ENCODE results near the gene HRH1. TPM values are rescaled to one million over a fixed set of nuclear protein-coding genes. Genes with fewer than 3 reads are reported as not detected.

Gene HRH1
- total and polyA plus RNA-seq, 2 of the 13 experiments (the other 11 are each of a cell fraction or from before 2014, with no cell fraction given), result not detected

GRCh38 chr3:11185144-11185543, 30.9 kb downstream of the HRH1 start:
- no peaks in the 10 kb centered on the region for H3K9me3 ChIP-seq (ENCODE audit: low read length)
- no peak overlapping the region for H3K4me3 ChIP-seq (replicated peaks in 1 of 3; ENCODE audit: insufficient read depth in 1 of 3, low read depth in 2 of 3, low read length in 3 of 3)
- no TSS peak for BruUV-seq (replicated peaks)
- CTCF ChIA-PET (ENCODE audit: low intra/inter-chr PET ratio, low total read pairs), result no interaction called here
- H3K36me3 ChIP-seq (replicated peaks in 1 of 2; ENCODE audit: control insufficient read depth in 1 of 2, insufficient read depth in 2 of 2, low read length in 2 of 2), result no peaks in the 10 kb centered on the region
- intact Hi-C loops (cut with micrococcal nuclease; ENCODE audit: unreplicated experiment), result no loop called here
- H3K27me3 ChIP-seq (ENCODE audit: control insufficient read depth in 1 of 2, insufficient read depth in 2 of 2, low read length in 2 of 2), result peaks cover 0 to 35% of the 10 kb centered on the region in 2 experiments; a peak in 3 of 5 replicates
- no peak for ATAC-seq
- DNase-seq (ENCODE audit: low spot score), result no peak
- POLR2A ChIA-PET, result no interaction called here
- H4K20me1 ChIP-seq (ENCODE audit: insufficient read depth, low read length), result no peaks in the 10 kb centered on the region
- in situ Hi-C loops (cut with HindIII; ENCODE audit: extremely low pct_ligation_motif_present, low pct_unique_long_range_greater_than_20kb), result no loop called here
- H3K9ac ChIP-seq (ENCODE audit: insufficient read depth, low read depth, low read length), result no peak overlapping the region
- H3K27ac ChIP-seq (ENCODE audit: extremely low read length, insufficient read depth, low read length), result no peak overlapping the region
- TF ChIP-seq CREM (IDR thresholded peaks at IDR 0.05) (no peak), CREM (CRISPR knock-in tag; IDR thresholded peaks at IDR 0.05) (no peak), NAIF1 (CRISPR knock-in tag; IDR thresholded peaks at IDR 0.05; ENCODE audit: borderline replicate concordance) (no peak), DNMT3B (CRISPR knock-in tag; conservative IDR thresholded peaks at IDR 0.05) (no peak), KLF12 (CRISPR knock-in tag; IDR thresholded peaks at IDR 0.05; ENCODE audit: borderline replicate concordance) (no peak), ZNF501 (CRISPR knock-in tag; IDR thresholded peaks at IDR 0.05) (no peak), ZFP1 (CRISPR knock-in tag; IDR thresholded peaks at IDR 0.05) (no peak), ZNF512B (CRISPR knock-in tag; IDR thresholded peaks at IDR 0.05; ENCODE audit: borderline replicate concordance) (no peak), ZBTB25 (CRISPR knock-in tag; IDR thresholded peaks at IDR 0.05) (no peak), EHMT2 (IDR thresholded peaks at IDR 0.05; ENCODE audit: borderline replicate concordance, low read depth, low read length) (no peak)
- FAIRE-seq, result no peak
- H3K79me2 ChIP-seq (ENCODE audit: insufficient read depth, low read length), result no peaks in the 10 kb centered on the region
- H2AFZ ChIP-seq (ENCODE audit: low read length), result no peak overlapping the region
- 47% methylated on average over 3 of the region's 3 CpGs for WGBS (ENCODE audit: low lambda C conversion rate)
- no peak overlapping the region for H3K4me2 ChIP-seq (ENCODE audit: low read depth, low read length)
- H3K4me1 ChIP-seq (ENCODE audit: insufficient read depth, low read length), result no peaks in the 10 kb centered on the region
